CD8-positive, alpha-beta memory T cell (primary cell): ENCODE results near the gene NF1. TPM values are rescaled to one million over a fixed set of nuclear protein-coding genes. Genes with fewer than 3 reads are reported as not detected.

ENCODE experiments used
- CTCF ChIA-PET: fragments of 350-600 bp; sonication (Branson Sonifier 250); formaldehyde crosslinking; loops from one replicate; lab custom pipeline; 2021; ENCODE audit warnings: antibody characterized with exemption; lab: Charles Lee
- POLR2A ChIA-PET: fragments of 350-600 bp; sonication (Branson Sonifier 250); formaldehyde crosslinking; loops from one replicate; lab custom pipeline; 2021; ENCODE audit warnings: antibody characterized with exemption; lab: Charles Lee
- DNase-seq, 5 donors: peaks; one replicate each; pipeline versions ENCODE4 v3.0.0 to v3.0.0-alpha.2; 2020 to 2022; ENCODE audit warnings: mixed read lengths in 1 of 5
- H3K27ac ChIP-seq: one replicate; pipeline ENCODE4 v1.7.0; 2013; ENCODE audit warnings: low read depth, mild to moderate bottlenecking, low read length, moderate library complexity
- H3K27me3 ChIP-seq: 2 replicates; pipeline ENCODE4 v1.7.0; 2013; ENCODE audit warnings: low read length, mild to moderate bottlenecking; ENCODE audit not compliant: insufficient read depth, poor library complexity, severe bottlenecking
- H3K36me3 ChIP-seq: 2 replicates; pipeline ENCODE4 v1.7.0; 2013; ENCODE audit warnings: mild to moderate bottlenecking, low read length, moderate library complexity; ENCODE audit not compliant: insufficient read depth
- H3K4me1 ChIP-seq: 2 replicates; pipeline ENCODE4 v1.7.0; 2013; ENCODE audit warnings: mild to moderate bottlenecking, low read length, moderate library complexity; ENCODE audit not compliant: insufficient read depth
- H3K4me3 ChIP-seq: 2 replicates; pipeline ENCODE4 v1.7.0; 2013; ENCODE audit warnings: mild to moderate bottlenecking, low read length
- H3K9me3 ChIP-seq: 2 replicates; pipeline ENCODE4 v1.7.0; 2013; ENCODE audit warnings: mild to moderate bottlenecking, low read length
- H3K27ac Mint-ChIP-seq, 8 donors: one replicate each; pipeline ENCODE4 v1.8.0; 2020 to 2021; ENCODE audit warnings: mixed read lengths in 8 of 8, mild to moderate bottlenecking in 6 of 8, inconsistent platforms in 3 of 8, moderate library complexity in 3 of 8
- H3K27me3 Mint-ChIP-seq, 2 donors: one replicate each; pipeline ENCODE4 v1.8.0; 2020 to 2021; ENCODE audit warnings: mixed read lengths in 2 of 2, mild to moderate bottlenecking in 1 of 2, moderate library complexity in 1 of 2
- H3K36me3 Mint-ChIP-seq, 3 donors: one replicate each; pipeline ENCODE4 v1.8.0; 2020 to 2021; ENCODE audit warnings: mixed read lengths in 3 of 3, inconsistent platforms in 1 of 3, mild to moderate bottlenecking in 1 of 3
- H3K4me1 Mint-ChIP-seq, 3 donors: one replicate each; pipeline ENCODE4 v1.8.0; 2020 to 2021; ENCODE audit warnings: mixed read lengths in 3 of 3, inconsistent platforms in 1 of 3, mild to moderate bottlenecking in 1 of 3
- H3K4me3 Mint-ChIP-seq, 7 donors: one replicate each; pipeline ENCODE4 v1.8.0; 2020 to 2021; ENCODE audit warnings: mixed read lengths in 7 of 7, mild to moderate bottlenecking in 6 of 7, moderate library complexity in 4 of 7, inconsistent platforms in 2 of 7
- H3K9me3 Mint-ChIP-seq, 5 donors: one replicate each; pipeline ENCODE4 v1.8.0; 2020 to 2022; ENCODE audit warnings: mixed read lengths in 5 of 5, mild to moderate bottlenecking in 3 of 5, moderate library complexity in 2 of 5, inconsistent platforms in 1 of 5
- polyA plus RNA-seq: library from polyadenylated mRNA; unstranded; fragments of 300-500 nt; fragmentation: Illumina TruSeq; gene quantifications from one replicate; pipeline ENCODE4 v1.2.3, GENCODE V29; 2021
- total RNA-seq, 2 experiments: library from RNA; stranded (reverse); gene quantifications; one replicate each; pipeline ENCODE4 v1.2.3, GENCODE V29; 2021

NF1 gene
- total and polyA plus RNA-seq, 3 experiments from 2014 or later = 5.8 to 22.8 (median 22.8) TPM

DNA sequence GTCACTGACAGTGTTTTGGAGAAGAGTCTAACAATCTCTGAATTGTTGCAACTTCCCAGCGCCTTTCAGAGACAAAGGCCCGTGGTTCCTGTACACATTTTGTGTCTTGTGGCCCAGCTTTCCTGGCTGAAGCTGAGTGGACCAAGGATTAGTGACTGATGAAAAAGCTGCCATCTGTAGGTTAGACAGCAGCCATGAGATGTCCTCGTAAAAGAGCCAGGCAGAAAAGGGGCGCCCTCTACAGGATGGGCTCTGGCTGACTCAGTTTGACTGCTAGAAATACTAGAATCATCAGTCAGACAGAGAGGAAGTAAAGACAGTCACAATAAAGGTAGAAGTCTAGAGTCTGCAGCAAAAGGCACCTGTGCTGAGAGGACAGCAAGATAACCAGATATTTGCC lies 26.5 kb upstream of the NF1 start:
- Mint-ChIP-seq H3K27ac (no peak overlapping the region), H3K4me3 (no peak overlapping the region), H3K9me3 (no peaks in the 10 kb centered on the region), H3K27me3 (no peaks in the 10 kb centered on the region), H3K36me3 (no peaks in the 10 kb centered on the region), H3K4me1 (no peaks in the 10 kb centered on the region)
- no peaks in the 10 kb centered on the region for H3K9me3 ChIP-seq
- no peaks in the 10 kb centered on the region for H3K4me1 ChIP-seq
- no peaks in the 10 kb centered on the region for H3K27me3 ChIP-seq
- ChIA-PET CTCF (interaction anchor here (0.7 kb wide), 1 partner anchor 38 kb away, joined by 3 read pairs; no protein-coding TSS in a partner anchor), POLR2A (no interaction called here)
- no peak overlapping the region for H3K27ac ChIP-seq
- DNase-seq = peak in 4 of 5 donors; percentile 3 to 62 (median 10)
- H3K36me3 ChIP-seq = no peaks in the 10 kb centered on the region
- H3K4me3 ChIP-seq = no peak overlapping the region

DNA sequence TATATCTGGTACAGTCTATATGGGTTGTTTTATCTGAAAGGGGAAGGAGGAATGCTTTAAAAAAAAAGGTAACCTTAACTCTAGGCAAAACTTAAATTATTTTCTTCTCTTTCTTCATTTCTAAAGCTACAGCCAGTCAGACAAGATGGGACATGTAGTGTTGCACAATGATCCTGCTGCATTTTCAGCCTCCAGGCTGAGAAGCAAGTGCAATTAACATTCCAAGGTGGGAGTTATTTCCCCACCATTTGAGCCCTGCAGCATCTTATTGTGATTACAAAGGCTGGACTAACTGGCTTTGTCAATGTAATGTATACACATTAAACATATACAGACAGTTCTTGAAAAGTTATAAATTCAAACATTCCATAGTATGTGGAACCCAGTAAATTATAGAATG lies 22.6 kb upstream of the NF1 start:
- H3K9me3 ChIP-seq = no peaks in the 10 kb centered on the region
- H3K36me3 ChIP-seq = no peaks in the 10 kb centered on the region
- no peak overlapping the region for H3K4me3 Mint-ChIP-seq
- no peak overlapping the region for H3K4me3 ChIP-seq
- no peak for DNase-seq
- H3K36me3 Mint-ChIP-seq = no peaks in the 10 kb centered on the region
- H3K9me3 Mint-ChIP-seq = no peaks in the 10 kb centered on the region
- H3K27me3 ChIP-seq = no peaks in the 10 kb centered on the region
- H3K27ac ChIP-seq = no peak overlapping the region
- CTCF ChIA-PET = no interaction called here
- no peak overlapping the region for H3K27ac Mint-ChIP-seq
- POLR2A ChIA-PET = no interaction called here
- H3K4me1 Mint-ChIP-seq = no peaks in the 10 kb centered on the region
- H3K27me3 Mint-ChIP-seq = no peaks in the 10 kb centered on the region
- H3K4me1 ChIP-seq = no peaks in the 10 kb centered on the region

DNA sequence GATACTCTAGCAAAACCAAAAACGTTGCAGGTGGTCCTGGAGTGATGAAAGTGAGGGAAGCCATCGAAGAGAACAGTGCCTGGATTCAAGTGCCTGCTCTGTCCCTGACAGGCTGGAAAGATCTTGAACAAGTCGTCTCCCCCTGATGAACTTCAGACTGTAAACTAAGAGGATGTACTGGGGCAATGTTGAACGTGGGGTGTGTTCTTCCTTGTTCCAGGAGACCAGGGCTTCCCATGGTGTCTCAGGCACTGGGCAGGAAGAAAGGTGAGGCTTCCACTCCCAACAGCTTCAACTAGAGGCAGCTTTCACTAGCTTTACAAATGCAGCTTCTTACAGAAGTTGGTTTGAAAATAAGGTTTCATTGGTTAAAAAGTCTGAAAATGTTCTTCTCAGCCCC lies 21.4 kb upstream of the NF1 start:
- no peaks in the 10 kb centered on the region for H3K9me3 Mint-ChIP-seq
- no peak for DNase-seq
- no peaks in the 10 kb centered on the region for H3K9me3 ChIP-seq
- no peaks in the 10 kb centered on the region for H3K27me3 ChIP-seq
- H3K36me3 ChIP-seq = no peaks in the 10 kb centered on the region
- H3K36me3 Mint-ChIP-seq = no peaks in the 10 kb centered on the region
- H3K4me3 Mint-ChIP-seq = no peak overlapping the region
- peak overlapping the region in 1 of 8 donors; percentile 22 for H3K27ac Mint-ChIP-seq
- H3K4me1 Mint-ChIP-seq = no peaks in the 10 kb centered on the region
- ChIA-PET CTCF (no interaction called here), POLR2A (no interaction called here)
- H3K4me3 ChIP-seq = no peak overlapping the region
- H3K27me3 Mint-ChIP-seq = no peaks in the 10 kb centered on the region
- H3K4me1 ChIP-seq = no peaks in the 10 kb centered on the region
- H3K27ac ChIP-seq = no peak overlapping the region

DNA sequence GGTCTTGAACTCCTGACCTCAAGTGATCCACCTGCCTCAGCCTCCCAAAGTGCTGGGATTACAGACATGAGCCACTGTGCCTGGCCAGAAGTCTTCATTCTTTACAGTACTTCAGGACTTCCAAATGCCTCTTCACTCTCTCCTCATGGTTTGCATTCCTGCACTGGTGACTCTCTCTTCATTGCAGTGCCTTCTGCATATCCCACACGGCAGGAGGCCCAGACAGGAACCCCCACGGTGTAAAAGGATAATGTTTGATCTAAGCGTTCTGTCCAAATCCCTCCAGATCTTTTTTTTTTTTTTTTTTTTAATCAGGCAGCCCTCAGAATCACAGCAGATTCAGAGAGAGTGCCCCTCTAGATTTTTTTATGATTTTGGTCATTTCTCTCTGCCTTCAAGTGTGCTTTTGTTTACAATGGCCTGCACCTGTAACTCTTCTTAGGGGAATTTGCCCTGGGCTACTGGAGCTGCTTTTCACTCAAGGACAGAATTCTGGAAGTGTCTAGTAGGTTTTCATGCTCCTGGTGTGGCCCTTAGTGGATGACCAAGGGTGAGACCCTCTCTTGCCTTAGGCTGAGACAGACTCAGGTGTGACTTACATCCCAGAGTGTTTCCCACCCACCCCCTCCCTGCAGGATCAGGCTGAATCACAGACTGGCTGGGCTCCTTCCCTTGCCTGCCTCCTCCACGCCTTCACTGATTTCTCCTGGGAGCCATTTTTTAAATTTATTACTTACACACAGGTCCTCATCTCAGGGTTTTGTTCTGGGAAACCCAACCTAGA lies 19.8 kb upstream of the NF1 start:
- H3K36me3 ChIP-seq = no peaks in the 10 kb centered on the region
- Mint-ChIP-seq H3K27ac (no peak overlapping the region), H3K27me3 (no peaks in the 10 kb centered on the region), H3K4me1 (no peaks in the 10 kb centered on the region), H3K36me3 (no peaks in the 10 kb centered on the region), H3K4me3 (no peak overlapping the region), H3K9me3 (no peaks in the 10 kb centered on the region)
- H3K27me3 ChIP-seq = no peaks in the 10 kb centered on the region
- POLR2A ChIA-PET = no interaction called here
- H3K4me3 ChIP-seq = no peak overlapping the region
- no peak overlapping the region for H3K27ac ChIP-seq
- no peaks in the 10 kb centered on the region for H3K4me1 ChIP-seq
- no peak for DNase-seq
- CTCF ChIA-PET = no interaction called here
- H3K9me3 ChIP-seq = no peaks in the 10 kb centered on the region

DNA sequence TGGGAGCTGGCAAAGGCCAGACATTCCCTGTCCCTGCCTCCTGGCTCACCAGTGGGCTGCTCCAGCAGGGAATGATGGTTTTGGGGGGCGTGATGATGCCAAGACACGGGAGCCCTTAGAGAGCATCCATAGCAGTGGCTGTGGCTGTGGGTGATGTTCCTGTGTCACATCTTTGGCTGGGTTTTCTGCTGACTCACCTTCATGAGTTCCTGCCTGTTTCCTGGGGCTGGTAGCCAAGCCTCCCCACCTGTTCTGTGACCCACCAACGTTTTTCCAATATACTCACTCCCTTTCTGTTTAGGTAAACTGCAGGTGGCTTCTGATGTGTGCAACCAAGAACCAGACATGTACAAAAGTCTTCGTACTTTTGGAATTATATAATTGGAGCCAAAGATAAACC lies 16.5 kb upstream of the NF1 start:
- ChIA-PET POLR2A (no interaction called here), CTCF (no interaction called here)
- Mint-ChIP-seq H3K27me3 (no peaks in the 10 kb centered on the region), H3K4me1 (no peaks in the 10 kb centered on the region), H3K27ac (no peak overlapping the region), H3K36me3 (no peaks in the 10 kb centered on the region), H3K4me3 (no peak overlapping the region), H3K9me3 (no peaks in the 10 kb centered on the region)
- no peaks in the 10 kb centered on the region for H3K36me3 ChIP-seq
- no peaks in the 10 kb centered on the region for H3K27me3 ChIP-seq
- no peaks in the 10 kb centered on the region for H3K4me1 ChIP-seq
- no peak overlapping the region for H3K4me3 ChIP-seq
- H3K9me3 ChIP-seq = no peaks in the 10 kb centered on the region
- no peak for DNase-seq
- H3K27ac ChIP-seq = no peak overlapping the region

DNA sequence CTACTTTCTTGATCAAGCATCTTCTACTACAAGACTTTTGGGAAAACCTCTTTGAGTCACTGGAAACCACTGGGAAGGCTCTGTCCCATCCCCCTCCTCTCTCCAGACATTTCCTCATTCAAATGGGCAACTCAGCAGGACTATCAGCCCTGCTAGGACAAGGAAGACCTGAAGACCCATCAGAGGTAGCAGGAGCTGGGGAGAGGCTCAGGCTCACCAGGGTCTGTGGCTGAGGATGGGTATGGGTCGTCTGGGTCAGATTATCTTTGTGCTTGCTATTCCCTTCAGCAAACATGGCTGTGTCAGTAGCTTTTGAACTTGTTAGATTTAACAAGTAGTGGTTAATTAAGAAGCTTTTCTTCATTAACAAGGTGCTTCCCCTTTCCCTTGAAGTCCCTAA lies 15.0 kb upstream of the NF1 start:
- Histone ChIP-seq H3K9me3 (no peaks in the 10 kb centered on the region), H3K36me3 (no peaks in the 10 kb centered on the region), H3K4me3 (no peak overlapping the region), H3K27ac (no peak overlapping the region), H3K27me3 (no peaks in the 10 kb centered on the region), H3K4me1 (no peaks in the 10 kb centered on the region)
- no peak overlapping the region for H3K4me3 Mint-ChIP-seq
- no peaks in the 10 kb centered on the region for H3K9me3 Mint-ChIP-seq
- no peaks in the 10 kb centered on the region for H3K4me1 Mint-ChIP-seq
- H3K36me3 Mint-ChIP-seq = no peaks in the 10 kb centered on the region
- ChIA-PET CTCF (no interaction called here), POLR2A (interaction anchor here (0.6 kb wide), 1 partner anchor 261 kb away, joined by 6 read pairs; no protein-coding TSS in a partner anchor)
- no peak overlapping the region for H3K27ac Mint-ChIP-seq
- H3K27me3 Mint-ChIP-seq = no peaks in the 10 kb centered on the region
- DNase-seq = no peak

DNA sequence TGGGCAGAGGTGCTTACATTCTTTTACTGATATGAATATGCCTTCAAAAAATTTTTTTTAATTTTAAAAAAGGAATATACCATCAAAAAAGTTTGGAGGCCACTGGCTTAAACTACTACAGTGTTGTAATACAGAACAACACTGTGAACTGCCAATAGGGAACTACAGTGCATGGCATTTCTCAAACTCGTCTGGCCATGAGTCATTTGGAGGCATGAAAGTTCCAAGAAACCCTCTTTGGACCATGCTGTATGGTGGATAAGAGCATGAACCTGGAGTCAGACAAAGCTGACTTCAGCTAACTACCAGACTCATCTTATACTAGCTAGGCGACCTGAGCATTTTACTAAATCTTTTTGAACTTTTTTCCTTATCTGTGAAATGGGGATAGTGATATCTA lies 9.2 kb upstream of the NF1 start:
- no peak overlapping the region for H3K4me3 Mint-ChIP-seq
- Histone ChIP-seq H3K27me3 (no peaks in the 10 kb centered on the region), H3K36me3 (no peaks in the 10 kb centered on the region), H3K4me1 (no peaks in the 10 kb centered on the region), H3K4me3 (no peak overlapping the region), H3K9me3 (no peaks in the 10 kb centered on the region), H3K27ac (no peak overlapping the region)
- POLR2A ChIA-PET = no interaction called here
- H3K27ac Mint-ChIP-seq = no peak overlapping the region
- no peak for DNase-seq
- H3K4me1 Mint-ChIP-seq = no peaks in the 10 kb centered on the region
- H3K36me3 Mint-ChIP-seq = no peaks in the 10 kb centered on the region
- H3K9me3 Mint-ChIP-seq = no peaks in the 10 kb centered on the region
- CTCF ChIA-PET = no interaction called here
- peaks cover 0 to 3% of the 10 kb centered on the region in 2 donors for H3K27me3 Mint-ChIP-seq

DNA sequence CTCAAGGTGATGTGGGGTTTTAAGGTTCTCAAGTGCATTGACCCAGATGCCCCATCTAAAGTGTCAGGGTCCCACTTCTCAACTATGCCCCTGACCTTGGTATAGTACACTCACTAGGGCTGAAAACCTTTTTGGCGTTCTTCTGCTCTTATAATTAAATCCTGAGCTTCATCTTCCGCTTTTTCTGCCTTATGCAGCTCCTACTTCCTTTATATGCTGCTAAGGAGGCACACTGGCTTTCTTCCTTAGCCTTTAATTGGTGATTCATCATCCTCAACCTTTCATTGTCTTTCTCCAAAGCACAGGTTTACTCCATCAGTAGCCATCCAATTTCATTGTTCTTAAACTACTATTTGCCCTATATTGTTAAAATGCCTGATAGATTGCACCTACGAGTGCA lies 5.3 kb upstream of the NF1 start:
- CTCF ChIA-PET = no interaction called here

More for the DNA sequence above, 5.3 kb upstream of the NF1 start:
- H3K36me3 ChIP-seq = no peaks in the 10 kb centered on the region
- no peak for DNase-seq
- Mint-ChIP-seq H3K27ac (peak overlapping the region in 1 of 8 donors; percentile 12), H3K27me3 (peaks cover 0 to 5% of the 10 kb centered on the region in 2 donors), H3K4me1 (peaks cover 0 to 4% (median 1%) of the 10 kb centered on the region in 3 donors), H3K36me3 (no peaks in the 10 kb centered on the region), H3K9me3 (no peaks in the 10 kb centered on the region), H3K4me3 (no peak overlapping the region)
- no peaks in the 10 kb centered on the region for H3K27me3 ChIP-seq
- POLR2A ChIA-PET = no interaction called here
- H3K27ac ChIP-seq = no peak overlapping the region
- H3K9me3 ChIP-seq = no peaks in the 10 kb centered on the region
- no peak overlapping the region for H3K4me3 ChIP-seq
- H3K4me1 ChIP-seq = peaks cover 4% of the 10 kb centered on the region
